IgD-negative memory B cell (primary cell): Measurements from ENCODE around the gene LRRC1. TPM values are rescaled to one million over a fixed set of nuclear protein-coding genes. Genes with fewer than 3 reads are reported as not detected.
"Not testable (repeated sequence)": the region's sequence is repeated elsewhere in the genome, so short reads cannot be mapped to it uniquely, and the experiment has no call there.

ENCODE experiments used
- H3K27ac Mint-ChIP-seq, 3 donors: one replicate each; pipeline ENCODE4 v1.8.0; 2020 to 2022; ENCODE audit warnings: mild to moderate bottlenecking in 3 of 3, mixed read lengths in 3 of 3, moderate library complexity in 1 of 3
- H3K27me3 Mint-ChIP-seq: one replicate; pipeline ENCODE4 v1.8.0; 2021; ENCODE audit warnings: mixed read lengths
- H3K36me3 Mint-ChIP-seq: one replicate; pipeline ENCODE4 v1.8.0; 2020; ENCODE audit warnings: mild to moderate bottlenecking, mixed read lengths
- H3K4me1 Mint-ChIP-seq, 3 donors: one replicate each; pipeline ENCODE4 v1.8.0; 2020 to 2022; ENCODE audit warnings: mixed read lengths in 3 of 3, mild to moderate bottlenecking in 1 of 3
- H3K4me3 Mint-ChIP-seq, 4 donors: one replicate each; pipeline ENCODE4 v1.8.0; 2020 to 2022; ENCODE audit warnings: mild to moderate bottlenecking in 4 of 4, mixed read lengths in 4 of 4, moderate library complexity in 3 of 4
- H3K9me3 Mint-ChIP-seq, 3 donors: one replicate each; pipeline ENCODE4 v1.8.0; 2020 to 2021; ENCODE audit warnings: mixed read lengths in 3 of 3, mild to moderate bottlenecking in 1 of 3
- polyA plus RNA-seq: library from polyadenylated mRNA; unstranded; fragments of 300-500 nt; fragmentation: Illumina TruSeq; gene quantifications from one replicate; pipeline ENCODE4 v1.2.3, GENCODE V29; 2021

Gene LRRC1
- polyA plus RNA-seq, 1 donor from 2014 or later = 5.0 TPM

DNA sequence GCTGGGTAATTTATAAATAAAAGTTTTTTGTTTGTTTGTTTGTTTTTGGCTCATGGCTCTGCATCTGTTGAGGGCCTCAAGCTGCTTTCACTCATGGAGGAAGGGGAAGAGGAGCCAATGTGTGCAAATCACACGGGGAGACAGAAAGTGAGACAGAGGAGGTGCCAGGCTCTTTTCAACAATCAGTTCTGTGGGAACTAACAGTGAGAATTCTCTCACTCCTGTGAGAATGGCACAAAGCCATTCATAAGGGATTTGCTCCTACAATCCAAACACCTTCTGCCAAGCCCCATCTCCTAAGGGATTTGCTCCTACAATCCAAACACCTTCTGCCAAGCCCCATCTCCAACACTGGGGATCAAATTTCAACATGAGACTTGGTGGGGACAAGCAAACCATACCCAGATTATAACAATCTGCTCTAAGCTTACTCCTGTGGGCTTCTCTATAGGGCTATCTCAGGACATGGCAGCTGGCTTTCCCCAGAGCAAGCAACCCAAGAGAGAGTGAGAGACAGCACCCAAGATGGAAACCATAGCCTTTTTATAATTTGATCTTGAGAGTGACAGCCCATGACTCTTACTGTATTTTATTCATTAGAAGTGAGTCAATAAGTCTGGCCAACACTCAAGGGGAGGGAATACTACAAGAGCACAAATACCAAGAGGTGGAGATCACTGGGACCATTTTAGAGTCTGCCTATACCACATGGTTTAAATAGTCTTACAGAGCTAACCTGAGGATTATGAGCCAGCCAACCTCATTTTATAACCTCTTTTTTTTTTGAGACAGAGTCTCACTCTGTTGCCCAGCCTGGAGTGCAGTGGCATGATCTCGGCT, 22.8 kb upstream of the LRRC1 start:
- Mint-ChIP-seq H3K9me3 (peaks cover 0 to 6% (median 0%) of the 10 kb centered on the region in 3 donors), H3K36me3 (peaks cover 8% of the 10 kb centered on the region), H3K4me1 (peaks cover 0 to 3% (median 0%) of the 10 kb centered on the region in 3 donors), H3K27ac (no peak overlapping the region), H3K4me3 (no peak overlapping the region), H3K27me3 (peaks cover 4% of the 10 kb centered on the region)

DNA sequence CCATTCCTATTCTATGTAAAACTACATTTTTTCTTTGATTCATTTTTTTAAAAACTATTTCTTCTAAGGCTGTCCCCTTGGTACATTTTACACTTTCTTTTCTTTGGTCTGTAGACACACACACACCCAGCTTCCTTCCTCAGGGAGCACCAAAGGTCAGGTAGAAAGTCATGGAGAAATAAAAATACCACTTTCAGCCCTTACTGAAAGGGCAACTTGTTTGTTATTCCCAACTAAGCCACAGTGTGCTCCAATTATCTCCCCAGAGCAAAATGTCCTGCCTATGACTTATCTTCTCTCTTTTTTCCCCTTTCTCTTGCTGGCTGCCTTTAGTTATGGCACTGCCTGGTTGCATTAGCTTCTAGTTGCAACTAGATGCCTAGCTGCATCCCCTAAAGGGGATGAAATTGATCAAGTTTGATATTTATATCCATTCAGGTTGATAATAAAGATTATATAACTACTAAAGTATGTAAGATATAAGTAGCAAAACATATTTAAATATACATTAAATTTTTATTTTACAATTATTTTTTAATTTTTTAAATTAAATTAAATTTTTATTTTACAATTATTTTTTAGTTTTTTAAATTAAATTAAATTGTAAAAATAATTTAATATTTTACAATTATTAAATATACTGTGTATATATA, 21.6 kb upstream of the LRRC1 start:
- no peak overlapping the region for H3K27ac Mint-ChIP-seq
- H3K4me3 Mint-ChIP-seq = no peak overlapping the region
- H3K9me3 Mint-ChIP-seq = peaks cover 0 to 6% (median 0%) of the 10 kb centered on the region in 3 donors
- H3K36me3 Mint-ChIP-seq = peaks cover 8% of the 10 kb centered on the region
- H3K4me1 Mint-ChIP-seq = peaks cover 0 to 3% (median 0%) of the 10 kb centered on the region in 3 donors
- H3K27me3 Mint-ChIP-seq = peaks cover 4% of the 10 kb centered on the region

DNA sequence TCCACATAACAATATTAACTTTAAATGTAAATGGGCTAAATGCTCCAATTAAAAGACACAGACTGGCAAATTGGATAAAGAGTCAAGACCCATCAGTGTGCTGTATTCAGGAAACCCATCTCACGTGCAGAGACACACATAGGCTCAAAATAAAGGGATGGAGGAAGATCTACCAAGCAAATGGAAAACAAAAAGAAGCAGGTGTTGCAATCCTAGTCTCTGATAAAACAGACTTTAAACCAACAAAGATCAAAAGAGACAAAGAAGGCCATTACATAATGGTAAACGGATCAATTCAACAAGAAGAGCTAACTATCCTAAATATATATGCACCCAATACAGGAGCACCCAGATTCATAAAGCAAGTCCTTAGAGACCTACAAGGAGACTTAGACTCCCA, 18.7 kb upstream of the LRRC1 start:
- H3K9me3 Mint-ChIP-seq, H3K4me3 Mint-ChIP-seq, H3K36me3 Mint-ChIP-seq: not testable (repeated sequence)

DNA sequence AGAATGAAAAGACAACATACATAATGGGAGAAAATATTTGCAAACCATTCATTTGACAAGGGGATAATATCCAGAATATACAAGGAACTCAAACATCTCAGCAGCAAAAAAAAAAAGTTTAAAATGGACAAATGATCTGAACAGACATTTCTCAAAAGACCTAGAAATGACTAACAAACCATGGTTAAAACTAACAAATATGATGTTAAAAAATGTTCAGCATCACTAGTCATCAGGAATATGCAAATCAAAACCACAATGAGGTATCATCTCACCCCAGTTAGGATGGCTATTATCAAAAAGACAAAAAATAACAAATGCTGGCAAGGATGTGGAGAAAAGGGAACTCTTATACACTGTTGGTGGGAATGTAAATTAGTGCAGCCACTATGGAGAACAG, 9.8 kb upstream of the LRRC1 start:
- not testable (repeated sequence) for H3K36me3 Mint-ChIP-seq, H3K4me3 Mint-ChIP-seq, H3K27me3 Mint-ChIP-seq, H3K4me1 Mint-ChIP-seq, H3K27ac Mint-ChIP-seq
- H3K9me3 Mint-ChIP-seq = peaks cover 8 to 25% (median 8%) of the 10 kb centered on the region in 3 donors

More for the DNA sequence above, 18.7 kb upstream of the LRRC1 start:
- not testable (repeated sequence) for H3K27ac Mint-ChIP-seq, H3K4me1 Mint-ChIP-seq, H3K27me3 Mint-ChIP-seq

DNA sequence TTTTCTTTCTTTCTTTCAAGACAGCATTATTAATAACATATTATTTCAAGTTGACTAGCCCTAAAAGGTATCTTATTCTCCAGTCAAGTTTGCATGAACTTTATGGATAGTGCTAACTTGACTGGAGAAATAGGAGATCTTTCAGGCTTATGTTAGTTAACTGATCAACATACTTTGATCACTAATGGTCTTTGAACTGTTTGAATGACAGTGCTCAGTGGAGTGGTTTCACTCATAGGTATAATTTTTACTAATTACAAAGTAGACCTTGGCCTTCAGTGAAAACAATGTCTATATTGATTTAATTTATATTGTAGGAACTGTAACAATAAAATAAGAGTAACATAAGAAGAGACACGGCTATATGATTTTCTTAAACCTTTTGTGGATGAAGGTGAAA, 8.0 kb upstream of the LRRC1 start:
- H3K4me1 Mint-ChIP-seq = peaks cover 0 to 9% (median 6%) of the 10 kb centered on the region in 3 donors
- H3K4me3 Mint-ChIP-seq = no peak overlapping the region
- peaks cover 5 to 21% (median 10%) of the 10 kb centered on the region in 3 donors for H3K9me3 Mint-ChIP-seq
- peaks cover 6% of the 10 kb centered on the region for H3K36me3 Mint-ChIP-seq
- no peak overlapping the region for H3K27ac Mint-ChIP-seq
- H3K27me3 Mint-ChIP-seq = no peaks in the 10 kb centered on the region

DNA sequence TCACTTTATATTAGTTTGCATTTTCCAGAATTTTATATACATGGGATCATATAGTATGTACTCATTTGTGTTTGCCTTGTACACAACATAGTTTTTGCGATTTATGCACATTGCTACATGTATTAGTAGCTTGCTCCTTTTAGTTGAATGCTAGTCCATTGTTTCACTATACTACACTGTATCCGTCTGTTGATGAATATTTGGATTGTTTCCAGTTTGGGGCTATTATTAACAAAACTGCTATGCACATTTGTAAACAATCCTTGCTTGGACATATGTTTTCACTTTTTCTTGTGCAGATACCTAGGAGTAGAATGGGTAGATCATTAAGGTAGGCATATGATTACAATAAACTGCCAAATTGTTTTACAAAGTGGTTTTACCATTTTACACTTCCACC, 3.9 kb upstream of the LRRC1 start:
- no peaks in the 10 kb centered on the region for H3K36me3 Mint-ChIP-seq
- peak overlapping the region in 1 of 4 donors; percentile 43 for H3K4me3 Mint-ChIP-seq
- H3K27me3 Mint-ChIP-seq = no peaks in the 10 kb centered on the region
- peaks cover 5 to 16% (median 7%) of the 10 kb centered on the region in 3 donors for H3K9me3 Mint-ChIP-seq
- peaks cover 8 to 12% (median 12%) of the 10 kb centered on the region in 3 donors for H3K4me1 Mint-ChIP-seq
- H3K27ac Mint-ChIP-seq = peak overlapping the region in 1 of 3 donors; percentile 8

DNA sequence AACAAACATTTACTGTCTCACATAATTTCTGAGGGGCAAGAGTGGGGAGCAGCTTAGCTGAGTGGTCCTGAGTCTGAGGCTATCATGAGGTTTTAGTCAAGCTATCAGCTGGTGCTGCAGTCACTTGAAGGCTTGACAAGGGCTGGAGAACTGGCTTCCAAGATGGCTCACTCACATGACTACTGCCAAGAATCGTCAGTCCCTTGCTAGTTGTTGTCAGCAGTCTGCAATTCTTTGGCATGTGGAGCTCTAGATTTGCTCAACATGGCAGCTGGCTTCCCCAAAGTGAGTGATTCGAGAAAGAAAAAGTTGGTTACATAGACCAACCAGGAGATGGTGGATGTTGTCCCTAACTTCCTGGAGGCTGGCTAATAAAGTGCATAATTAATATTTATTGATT, 2.8 kb upstream of the LRRC1 start:
- no peaks in the 10 kb centered on the region for H3K27me3 Mint-ChIP-seq
- H3K27ac Mint-ChIP-seq = no peak overlapping the region
- H3K4me3 Mint-ChIP-seq = no peak overlapping the region
- peaks cover 5 to 16% (median 7%) of the 10 kb centered on the region in 3 donors for H3K9me3 Mint-ChIP-seq
- H3K4me1 Mint-ChIP-seq = peaks cover 18 to 20% (median 19%) of the 10 kb centered on the region in 3 donors
- no peaks in the 10 kb centered on the region for H3K36me3 Mint-ChIP-seq

DNA sequence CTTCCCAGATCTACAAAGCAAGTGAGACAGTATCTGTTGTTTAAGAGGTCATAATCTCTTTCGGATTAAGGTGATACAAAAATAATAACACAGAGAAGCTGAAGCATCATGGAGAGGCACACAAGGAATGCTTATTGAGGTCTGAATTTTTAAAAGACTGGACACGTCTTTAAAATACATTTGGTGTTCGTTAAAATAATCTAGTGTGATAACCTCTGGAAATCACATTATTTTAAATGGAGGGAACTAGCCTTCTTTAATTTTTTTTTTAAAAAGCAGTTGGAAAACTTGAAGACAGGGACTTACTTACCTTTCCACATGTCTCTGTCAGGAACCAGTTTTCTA, 1.9 kb upstream of the LRRC1 start:
- peaks cover 20 to 23% (median 20%) of the 10 kb centered on the region in 3 donors for H3K4me1 Mint-ChIP-seq
- peak overlapping the region; percentile 93 to 99 (median 98) for H3K4me3 Mint-ChIP-seq
- no peaks in the 10 kb centered on the region for H3K36me3 Mint-ChIP-seq
- H3K27me3 Mint-ChIP-seq = no peaks in the 10 kb centered on the region
- peaks cover 1 to 11% (median 3%) of the 10 kb centered on the region in 3 donors for H3K9me3 Mint-ChIP-seq
- peak overlapping the region in 2 of 3 donors; percentile 85 to 95 for H3K27ac Mint-ChIP-seq

DNA sequence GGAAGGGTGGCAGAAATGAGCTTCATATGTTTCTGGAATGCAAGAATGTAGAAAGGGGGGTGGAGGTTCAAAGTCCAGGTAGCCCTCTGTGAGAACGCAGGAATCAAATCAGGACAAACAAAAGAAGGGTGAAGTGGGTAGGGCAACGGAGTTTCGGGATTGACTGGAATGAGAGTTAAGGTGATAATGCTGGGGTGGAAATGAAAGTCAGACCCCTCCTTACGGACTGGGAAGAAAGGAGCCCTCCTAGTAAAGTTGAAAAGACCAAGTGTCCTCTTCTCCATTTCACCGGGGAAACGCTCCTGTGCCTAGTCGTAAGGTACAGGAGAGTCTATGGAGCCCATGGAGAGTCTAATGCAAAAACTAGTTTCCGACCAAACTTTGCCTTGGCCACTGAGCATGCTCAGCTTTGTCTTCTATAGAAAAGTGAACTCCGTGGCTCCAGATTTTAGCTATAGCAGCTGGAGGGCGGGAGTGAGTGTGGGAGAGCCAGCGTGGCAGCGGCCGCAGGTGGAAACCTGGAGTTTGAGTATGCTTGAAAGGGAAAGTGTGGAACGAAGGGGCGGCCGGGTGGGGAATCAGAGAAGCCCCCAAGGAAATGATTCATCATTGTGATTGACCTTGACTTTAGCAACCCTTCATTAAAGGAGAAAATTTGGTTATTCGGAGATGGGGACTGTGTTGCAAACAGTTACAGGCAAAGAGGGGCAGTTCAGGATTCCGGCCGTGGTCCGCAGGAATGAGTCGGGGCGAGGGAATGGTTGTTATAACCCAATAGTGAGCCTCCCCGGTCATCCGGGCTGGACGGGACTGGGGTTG, 1.3 kb upstream of the LRRC1 start:
- Mint-ChIP-seq H3K4me3 (peak overlapping the region; percentile 93 to 99 (median 98)), H3K36me3 (no peaks in the 10 kb centered on the region), H3K4me1 (peaks cover 20 to 23% (median 20%) of the 10 kb centered on the region in 3 donors), H3K9me3 (peaks cover 0 to 5% (median 1%) of the 10 kb centered on the region in 3 donors), H3K27me3 (no peaks in the 10 kb centered on the region), H3K27ac (peak overlapping the region; percentile 69 to 95 (median 85))

DNA sequence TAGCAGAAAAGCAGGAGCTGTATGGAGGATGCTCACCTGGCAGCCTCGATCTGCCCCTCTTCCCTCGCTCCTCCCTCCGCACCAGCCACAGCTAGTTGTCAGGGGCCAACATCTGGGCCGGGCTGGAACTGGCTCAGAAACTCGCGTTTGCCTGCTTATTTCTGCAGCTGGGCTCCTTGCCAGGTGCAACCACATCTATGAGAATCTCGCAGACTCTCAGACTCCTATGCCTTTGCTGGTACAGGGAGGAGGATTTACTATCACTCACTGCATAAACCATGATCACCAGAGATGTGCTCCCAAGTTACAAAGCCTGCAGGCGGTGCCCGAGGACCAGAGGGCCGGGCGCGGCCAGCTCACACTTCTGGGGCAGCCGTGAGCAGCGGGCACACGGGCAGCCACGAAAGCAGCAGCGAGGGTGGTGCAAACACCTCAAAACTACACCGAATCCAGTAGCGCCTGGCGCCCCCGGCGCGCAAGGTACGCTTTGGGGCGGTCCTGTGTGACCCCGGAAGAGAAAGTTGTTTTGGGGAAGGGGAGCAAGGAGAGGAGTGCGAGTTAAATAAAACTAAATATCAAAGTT, 577 bp upstream of the LRRC1 start:
- H3K4me3 Mint-ChIP-seq = peak overlapping the region; percentile 93 to 99 (median 98)
- no peaks in the 10 kb centered on the region for H3K36me3 Mint-ChIP-seq
- H3K27me3 Mint-ChIP-seq = no peaks in the 10 kb centered on the region
- peaks cover 20 to 24% (median 20%) of the 10 kb centered on the region in 3 donors for H3K4me1 Mint-ChIP-seq
- H3K9me3 Mint-ChIP-seq = peaks cover 0 to 1% (median 0%) of the 10 kb centered on the region in 3 donors
- peak overlapping the region; percentile 85 to 98 (median 95) for H3K27ac Mint-ChIP-seq

DNA sequence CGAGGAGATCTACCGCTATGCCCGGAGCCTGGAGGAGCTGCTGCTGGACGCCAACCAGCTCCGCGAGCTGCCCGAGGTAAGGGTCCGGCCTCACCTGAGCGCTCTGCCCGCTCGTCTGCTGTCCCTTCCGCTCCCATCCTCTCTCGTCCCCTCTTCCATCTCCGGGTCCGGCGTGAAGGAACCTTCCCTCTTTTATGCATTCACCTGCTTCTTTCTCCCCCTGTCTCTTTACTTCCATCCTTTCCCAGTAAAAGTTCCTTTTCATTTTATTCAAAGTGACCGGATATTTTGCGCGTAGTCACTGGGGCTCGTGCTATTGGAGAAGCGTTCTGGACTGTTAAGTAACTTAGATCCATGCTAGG, 516 bp downstream of the LRRC1 start:
- peak overlapping the region; percentile 68 to 92 (median 89) for H3K27ac Mint-ChIP-seq
- peak overlapping the region; percentile 93 to 99 (median 98) for H3K4me3 Mint-ChIP-seq
- H3K27me3 Mint-ChIP-seq = no peaks in the 10 kb centered on the region
- peaks cover 20 to 24% (median 20%) of the 10 kb centered on the region in 3 donors for H3K4me1 Mint-ChIP-seq
- H3K36me3 Mint-ChIP-seq = no peaks in the 10 kb centered on the region
- H3K9me3 Mint-ChIP-seq = peaks cover 0 to 1% (median 0%) of the 10 kb centered on the region in 3 donors

DNA sequence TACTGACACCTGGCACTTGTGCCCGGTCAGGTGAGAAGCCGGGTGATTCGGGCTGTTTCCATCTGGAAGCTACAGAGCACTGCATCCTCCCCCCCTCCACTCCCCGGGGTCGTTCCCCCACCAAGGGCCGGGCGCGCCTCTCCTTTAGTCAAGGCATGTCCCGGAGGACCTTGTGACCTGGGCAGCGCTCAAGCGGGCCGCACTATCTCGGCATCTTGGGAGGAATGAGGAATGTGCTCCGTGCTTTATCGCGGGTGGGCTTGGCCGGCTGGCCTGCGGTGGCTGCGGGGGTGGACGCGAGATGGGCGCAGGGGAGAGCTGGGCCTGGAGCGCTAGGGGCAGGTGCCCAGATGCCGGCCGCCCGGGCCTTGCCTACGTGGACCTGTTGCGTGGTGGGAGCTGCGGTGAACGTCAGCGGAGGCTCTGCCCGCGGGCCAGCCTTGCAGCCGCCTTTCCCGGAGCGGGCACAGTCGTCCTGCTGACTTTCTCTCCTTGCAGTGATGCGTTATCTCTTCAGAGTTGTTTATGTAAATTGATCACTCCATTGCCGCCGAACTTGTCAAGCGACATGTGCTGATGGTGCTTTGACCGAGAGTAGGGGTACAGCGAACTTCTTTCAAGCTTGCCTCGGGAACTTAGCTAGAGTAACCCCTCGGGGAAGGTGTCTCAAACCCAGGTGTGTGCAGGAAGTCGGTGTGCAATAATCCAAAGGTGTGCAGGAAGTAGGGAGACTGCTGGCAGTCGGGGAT, 1.1 kb downstream of the LRRC1 start:
- peaks cover 20 to 25% (median 20%) of the 10 kb centered on the region in 3 donors for H3K4me1 Mint-ChIP-seq
- H3K9me3 Mint-ChIP-seq = no peaks in the 10 kb centered on the region
- H3K36me3 Mint-ChIP-seq = no peaks in the 10 kb centered on the region
- peak overlapping the region; percentile 93 to 99 (median 98) for H3K4me3 Mint-ChIP-seq
- peak overlapping the region; percentile 68 to 92 (median 89) for H3K27ac Mint-ChIP-seq
- H3K27me3 Mint-ChIP-seq = no peaks in the 10 kb centered on the region

DNA sequence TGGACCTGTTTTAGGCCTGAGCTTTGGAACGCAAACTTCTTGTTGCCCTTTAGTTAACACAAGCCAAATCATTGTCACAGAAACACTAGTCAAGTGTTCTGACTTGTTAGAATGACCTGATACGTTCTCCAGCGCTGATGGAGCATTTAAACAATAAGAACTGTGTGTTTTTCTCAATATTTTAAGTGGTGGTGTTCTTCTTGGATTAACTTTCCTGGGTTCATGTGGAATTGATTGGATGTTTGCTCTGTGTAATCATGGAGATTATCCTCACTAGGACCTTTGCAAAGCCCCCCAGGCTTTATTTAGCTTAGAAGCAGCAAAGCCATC, 1.6 kb downstream of the LRRC1 start:
- no peaks in the 10 kb centered on the region for H3K9me3 Mint-ChIP-seq
- peak overlapping the region in 2 of 3 donors; percentile 15 to 68 for H3K27ac Mint-ChIP-seq
- no peaks in the 10 kb centered on the region for H3K36me3 Mint-ChIP-seq
- H3K4me3 Mint-ChIP-seq = peak overlapping the region; percentile 93 to 99 (median 98)
- no peaks in the 10 kb centered on the region for H3K27me3 Mint-ChIP-seq
- H3K4me1 Mint-ChIP-seq = peaks cover 20 to 26% (median 20%) of the 10 kb centered on the region in 3 donors

DNA sequence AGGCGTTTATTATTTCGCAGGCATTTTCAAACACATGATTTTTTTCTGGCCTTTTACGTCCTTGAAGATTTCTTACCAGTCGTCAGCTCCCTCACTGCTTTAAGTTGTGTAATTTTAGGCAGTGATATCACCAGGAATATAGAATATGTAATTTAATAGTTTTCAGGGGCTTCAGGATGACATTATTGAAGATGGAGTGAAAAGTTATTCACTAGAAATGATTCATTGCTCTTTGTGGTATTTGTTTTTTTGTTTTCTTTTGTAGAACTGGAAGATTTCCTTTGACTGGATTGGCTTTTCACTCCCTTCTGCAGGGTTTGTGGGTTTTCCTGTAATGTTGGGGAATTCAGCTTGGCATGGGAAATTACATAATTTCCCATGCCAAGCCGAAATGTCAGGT, 2.0 kb downstream of the LRRC1 start:
- H3K27ac Mint-ChIP-seq = peak overlapping the region in 1 of 3 donors; percentile 0
- no peaks in the 10 kb centered on the region for H3K36me3 Mint-ChIP-seq
- H3K27me3 Mint-ChIP-seq = no peaks in the 10 kb centered on the region
- H3K9me3 Mint-ChIP-seq = no peaks in the 10 kb centered on the region
- H3K4me3 Mint-ChIP-seq = peak overlapping the region in 3 of 4 donors; percentile 93 to 99 (median 98)
- H3K4me1 Mint-ChIP-seq = peaks cover 20 to 26% (median 20%) of the 10 kb centered on the region in 3 donors
